HepG2 (cell line): ENCODE data around the gene HEY2. TPM values are rescaled to one million over a fixed set of nuclear protein-coding genes. Genes with fewer than 3 reads are reported as not detected.

Experiments
- BRCA1 ChIP-seq: sonication (generic); formaldehyde crosslinking; IDR thresholded peaks from 2 replicates; pipeline ENCODE4 v1.4.0; 2020; ENCODE audit warnings: missing genetic modification reagents
- CENPBD1 ChIP-seq: sonication (generic); formaldehyde crosslinking; IDR thresholded peaks from 2 replicates; pipeline ENCODE4 v1.8.0; 2022; ENCODE audit warnings: missing genetic modification reagents, low read depth, mild to moderate bottlenecking, borderline replicate concordance
- CREM ChIP-seq, 2 experiments: sonication (generic) in 1 of 2; formaldehyde crosslinking in 1 of 2; IDR thresholded peaks; 2 replicates each; pipeline versions ENCODE4 v1.4.0 to v1.6.1; 2016 to 2020; ENCODE audit warnings: antibody characterized with exemption in 1 of 2, mild to moderate bottlenecking in 1 of 2, missing genetic modification reagents in 1 of 2
- FLYWCH1 ChIP-seq: sonication (generic); formaldehyde crosslinking; IDR thresholded peaks from 2 replicates; pipeline ENCODE4 v1.8.1; 2023; ENCODE audit warnings: mild to moderate bottlenecking, missing genetic modification reagents
- MTA3 ChIP-seq: sonication (generic); formaldehyde crosslinking; IDR thresholded peaks from 2 replicates; pipeline ENCODE4 v1.4.0; 2020; ENCODE audit warnings: missing genetic modification reagents
- NCOR1 ChIP-seq: fragments of 200-600 bp; sonication (generic); IDR thresholded peaks from 2 replicates; pipeline ENCODE4 v1.7.0; 2017; ENCODE audit warnings: antibody characterized with exemption, low read length, borderline replicate concordance
- NFIB ChIP-seq: sonication (generic); formaldehyde crosslinking; IDR thresholded peaks from 2 replicates; pipeline ENCODE4 v1.9.0; 2021; ENCODE audit warnings: missing genetic modification reagents, mild to moderate bottlenecking, borderline replicate concordance
- NFIC ChIP-seq: IDR thresholded peaks from 2 replicates; pipeline ENCODE4 v1.6.1; 2012; ENCODE audit warnings: mild to moderate bottlenecking, low read length, inconsistent platforms
- NONO ChIP-seq, 2 experiments: fragments of 450-650 bp in 1 of 2; sonication (generic) in 1 of 2; formaldehyde crosslinking in 1 of 2; IDR thresholded peaks in 1 of 2; conservative IDR thresholded peaks in 1 of 2; 2 replicates each; pipeline versions ENCODE4 v1.6.1 to v1.8.0; 2017 to 2022; ENCODE audit warnings: mild to moderate bottlenecking in 1 of 2, missing genetic modification reagents in 1 of 2, moderate library complexity in 1 of 2
- PITX1 ChIP-seq: sonication (generic); formaldehyde crosslinking; IDR thresholded peaks from 2 replicates; pipeline ENCODE4 v1.5.1; 2020; ENCODE audit warnings: mild to moderate bottlenecking, missing genetic modification reagents
- POGK ChIP-seq: sonication (generic); formaldehyde crosslinking; conservative IDR thresholded peaks from 2 replicates; pipeline ENCODE4 v1.8.0; 2022; ENCODE audit warnings: mild to moderate bottlenecking, moderate library complexity, missing genetic modification reagents
- POGZ ChIP-seq: sonication (generic); formaldehyde crosslinking; IDR thresholded peaks from 2 replicates; pipeline ENCODE4 v1.4.0; 2020; ENCODE audit warnings: mild to moderate bottlenecking, missing genetic modification reagents
- RAD51 ChIP-seq: fragments of 450-650 bp; IDR thresholded peaks from 2 replicates; pipeline ENCODE4 v1.6.1; 2016; ENCODE audit warnings: borderline replicate concordance
- RFXAP ChIP-seq: sonication (generic); formaldehyde crosslinking; IDR thresholded peaks from 2 replicates; pipeline ENCODE4 v1.4.0; 2020; ENCODE audit warnings: missing genetic modification reagents, borderline replicate concordance
- THYN1 ChIP-seq: sonication (generic); formaldehyde crosslinking; IDR thresholded peaks from 2 replicates; pipeline ENCODE4 v1.8.1; 2023; ENCODE audit warnings: low read depth, mild to moderate bottlenecking, moderate library complexity, missing genetic modification reagents, borderline replicate concordance
- ZFP36L2 ChIP-seq: sonication (generic); formaldehyde crosslinking; IDR thresholded peaks from 2 replicates; pipeline ENCODE4 v1.4.0; 2020; ENCODE audit warnings: missing genetic modification reagents
- ZMYM4 ChIP-seq: sonication (generic); formaldehyde crosslinking; IDR thresholded peaks from 2 replicates; pipeline ENCODE4 v1.8.1; 2023; ENCODE audit warnings: mild to moderate bottlenecking, missing genetic modification reagents
- ZNF234 ChIP-seq: sonication (generic); formaldehyde crosslinking; conservative IDR thresholded peaks from 2 replicates; pipeline ENCODE4 v1.5.1; 2020; ENCODE audit warnings: mild to moderate bottlenecking, missing genetic modification reagents
- ZNF253 ChIP-seq: sonication (generic); formaldehyde crosslinking; IDR thresholded peaks from 2 replicates; pipeline ENCODE4 v1.8.0; 2022; ENCODE audit warnings: mild to moderate bottlenecking, missing genetic modification reagents, borderline replicate concordance
- ZNF343 ChIP-seq: sonication (generic); formaldehyde crosslinking; IDR thresholded peaks from 2 replicates; pipeline ENCODE4 v1.4.0; 2020; ENCODE audit warnings: mild to moderate bottlenecking, missing genetic modification reagents
- ZNF430 ChIP-seq: sonication (generic); formaldehyde crosslinking; IDR thresholded peaks from 2 replicates; pipeline ENCODE4 v1.9.0; 2021; ENCODE audit warnings: mild to moderate bottlenecking, missing genetic modification reagents
- ZNF451 ChIP-seq: sonication (generic); formaldehyde crosslinking; IDR thresholded peaks from 2 replicates; pipeline ENCODE4 v1.5.0; 2020; ENCODE audit warnings: mild to moderate bottlenecking, missing genetic modification reagents
- ZNF564 ChIP-seq: sonication (generic); formaldehyde crosslinking; IDR thresholded peaks from 2 replicates; pipeline ENCODE4 v1.8.1; 2023; ENCODE audit warnings: mild to moderate bottlenecking, missing genetic modification reagents
- ZNF83 ChIP-seq: sonication (generic); formaldehyde crosslinking; IDR thresholded peaks from 2 replicates; pipeline ENCODE4 v1.4.0; 2020; ENCODE audit warnings: missing genetic modification reagents, mild to moderate bottlenecking, borderline replicate concordance
- polyA plus RNA-seq, 8 experiments: library from polyadenylated mRNA; depleted of rRNA in 3 of 8; stranded (reverse) in 7 of 8; unstranded in 1 of 8; fragments of >200 nt; fragmentation: Illumina TruSeq in 4 of 8; extraction: Trizol in 4 of 8; gene quantifications; 2 replicates each; pipeline versions ENCODE4 v1.2.1 to v1.2.3, GENCODE V29; 2011 to 2016; ENCODE audit warnings: low read depth in 4 of 8, missing spikeins in 1 of 8, mixed read lengths in 1 of 8; ENCODE audit not compliant: insufficient read depth in 1 of 8
- total RNA-seq, 5 experiments: library from RNA; depleted of rRNA; stranded (reverse); fragments of >200 nt; fragmentation: Illumina TruSeq; extraction: Trizol; gene quantifications; 2 replicates each; pipeline ENCODE4 v1.2.3, GENCODE V29; 2016; ENCODE audit warnings: low read depth in 1 of 5
- TF ChIP-seq, protein P1 (sequence below): sonication (generic); formaldehyde crosslinking; IDR thresholded peaks from 2 replicates; pipeline ENCODE4 v1.8.1; 2023; ENCODE audit warnings: mild to moderate bottlenecking, missing genetic modification reagents
- TF ChIP-seq, protein P2 (sequence below): IDR thresholded peaks from 2 replicates; pipeline ENCODE4 v1.6.1; 2016

The HEY2 gene
- total and polyA plus RNA-seq, 2 of the 13 experiments (the other 11 are each of a cell fraction or from before 2014, with no cell fraction given) = 0.04 TPM

DNA sequence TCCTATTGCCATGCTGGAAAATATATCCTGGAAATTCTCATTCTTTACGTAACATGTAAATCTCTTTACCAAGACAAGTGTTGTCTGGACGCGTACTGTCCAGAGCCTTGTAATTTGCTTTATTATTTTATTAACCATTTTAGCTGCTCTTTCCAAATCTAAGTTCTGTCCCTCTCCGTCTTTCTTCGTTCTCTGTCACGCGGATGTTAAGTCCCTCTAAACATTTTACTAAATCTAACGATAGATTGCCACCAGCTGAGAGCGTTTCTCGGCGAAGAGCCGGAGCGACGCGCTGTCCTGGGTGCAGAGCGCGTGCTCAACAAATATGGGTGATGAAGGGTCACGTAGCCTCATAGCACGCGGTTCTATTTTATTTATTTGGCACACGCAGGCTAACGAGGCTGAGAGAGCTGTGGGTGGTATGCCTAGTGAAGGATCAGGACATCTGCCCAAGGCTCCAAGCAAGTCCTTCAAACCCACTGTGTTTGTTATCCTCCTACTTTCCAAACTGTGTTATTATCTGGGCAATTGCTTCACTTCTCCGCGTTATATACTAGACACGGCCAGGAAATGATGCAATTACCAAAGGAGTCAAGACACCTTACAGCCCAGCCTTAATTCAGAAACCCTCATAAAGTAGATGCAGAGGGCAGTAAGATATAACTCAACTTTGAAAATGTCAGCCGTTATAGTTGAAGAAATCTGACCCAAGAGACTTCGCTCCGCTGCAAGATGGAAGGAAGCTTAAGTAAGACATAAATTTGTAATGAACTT is 31.3 kb downstream of the HEY2 start (continued):
- TF ChIP-seq, protein P1, sequence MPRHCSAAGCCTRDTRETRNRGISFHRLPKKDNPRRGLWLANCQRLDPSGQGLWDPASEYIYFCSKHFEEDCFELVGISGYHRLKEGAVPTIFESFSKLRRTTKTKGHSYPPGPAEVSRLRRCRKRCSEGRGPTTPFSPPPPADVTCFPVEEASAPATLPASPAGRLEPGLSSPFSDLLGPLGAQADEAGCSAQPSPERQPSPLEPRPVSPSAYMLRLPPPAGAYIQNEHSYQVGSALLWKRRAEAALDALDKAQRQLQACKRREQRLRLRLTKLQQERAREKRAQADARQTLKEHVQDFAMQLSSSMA = peak; percentile 45; the same call in 1 of the 2 replicates
- no peak for TF ChIP-seq ZNF253 (CRISPR knock-in tag)
- TF ChIP-seq CREM (IDR thresholded peaks at IDR 0.05) = peak; percentile 7; the same call in 1 of the 2 replicates
- TF ChIP-seq CREM (CRISPR knock-in tag; IDR thresholded peaks at IDR 0.05) = no peak
- no peak for TF ChIP-seq ZNF564
- no peak for TF ChIP-seq NONO (IDR thresholded peaks at IDR 0.05)
- TF ChIP-seq NONO (CRISPR knock-in tag; conservative IDR thresholded peaks at IDR 0.05) = no peak; the same call in 1 of the 2 replicates
- peak; percentile 19; the same call in 1 of the 2 replicates for TF ChIP-seq RFXAP (CRISPR knock-in tag)
- TF ChIP-seq ZFP36L2 (CRISPR knock-in tag) = no peak; the same call in 1 of the 2 replicates
- no peak for TF ChIP-seq NFIB (CRISPR knock-in tag)
- no peak; the same call in 1 of the 2 replicates for TF ChIP-seq ZMYM4 (CRISPR knock-in tag)
- TF ChIP-seq CENPBD1 (CRISPR knock-in tag) = peak; percentile 84; the same call in 1 of the 2 replicates
- TF ChIP-seq BRCA1 (CRISPR knock-in tag) = peak; percentile 5
- TF ChIP-seq, protein P2, sequence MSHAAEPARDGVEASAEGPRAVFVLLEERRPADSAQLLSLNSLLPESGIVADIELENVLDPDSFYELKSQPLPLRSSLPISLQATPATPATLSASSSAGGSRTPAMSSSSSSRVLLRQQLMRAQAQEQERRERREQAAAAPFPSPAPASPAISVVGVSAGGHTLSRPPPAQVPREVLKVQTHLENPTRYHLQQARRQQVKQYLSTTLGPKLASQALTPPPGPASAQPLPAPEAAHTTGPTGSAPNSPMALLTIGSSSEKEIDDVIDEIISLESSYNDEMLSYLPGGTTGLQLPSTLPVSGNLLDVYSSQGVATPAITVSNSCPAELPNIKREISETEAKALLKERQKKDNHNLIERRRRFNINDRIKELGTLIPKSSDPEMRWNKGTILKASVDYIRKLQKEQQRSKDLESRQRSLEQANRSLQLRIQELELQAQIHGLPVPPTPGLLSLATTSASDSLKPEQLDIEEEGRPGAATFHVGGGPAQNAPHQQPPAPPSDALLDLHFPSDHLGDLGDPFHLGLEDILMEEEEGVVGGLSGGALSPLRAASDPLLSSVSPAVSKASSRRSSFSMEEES = no peak
- TF ChIP-seq FLYWCH1 (CRISPR knock-in tag) = no peak
- no peak for TF ChIP-seq ZNF83 (CRISPR knock-in tag)
- TF ChIP-seq ZNF343 (CRISPR knock-in tag) = no peak
- peak; percentile 75; the same call in 1 of the 2 replicates for TF ChIP-seq ZNF451 (CRISPR knock-in tag)
- no peak for TF ChIP-seq MTA3 (CRISPR knock-in tag)
- no peak; the same call in 1 of the 2 replicates for TF ChIP-seq PITX1 (CRISPR knock-in tag)
- TF ChIP-seq RAD51 = no peak
- TF ChIP-seq THYN1 (CRISPR knock-in tag) = no peak
- TF ChIP-seq NCOR1 = no peak; the same call in 1 of the 2 replicates
- no peak for TF ChIP-seq ZNF234 (CRISPR knock-in tag)
- peak; percentile 50; the same call in 1 of the 2 replicates for TF ChIP-seq POGK
- TF ChIP-seq ZNF430 (CRISPR knock-in tag) = peak; percentile 89; the same call in 1 of the 2 replicates
- TF ChIP-seq NFIC = peak; percentile 22; the same call in 1 of the 2 replicates
- peak; percentile 53 for TF ChIP-seq POGZ
